HepG2 (cell line): Measurements from ENCODE around the gene PDE4D. TPM values are rescaled to one million over a fixed set of nuclear protein-coding genes. Genes with fewer than 3 reads are reported as not detected.

Source experiments
- ATAC-seq: fragments of 200-7000 bp; cut with Tn5 transposase; 3 replicates; pipeline ENCODE4 v1.9.1; 2020; ENCODE audit warnings: mild to moderate bottlenecking, moderate library complexity
- BruUV-seq: library from RNA; stranded (reverse); fragments of 400-500 nt; replicated peaks from 2 replicates; lab custom pipeline; 2021; lab: Mats Ljungman, UMichigan
- CTCF ChIA-PET: fragments of 300-600 bp; formaldehyde crosslinking; extraction: SDS; loops from one replicate; lab custom pipeline; 2021; ENCODE audit warnings: low total read pairs, inconsistent platforms, low intra/inter-chr PET ratio; lab: Yijun Ruan, JAX
- POLR2A ChIA-PET: fragments of 350-600 bp; sonication (Branson Sonifier 250); formaldehyde crosslinking; loops from one replicate; lab custom pipeline; 2020; ENCODE audit warnings: antibody characterized with exemption, inconsistent platforms; lab: Yijun Ruan, JAX
- DNase-seq: peaks from one replicate; pipeline ENCODE4 v3.0.0-alpha.2; 2015; ENCODE audit warnings: low spot score
- FAIRE-seq: peaks from 3 replicates; lab custom pipeline; 2011; peaks lifted over from hg19 to GRCh38; lab: Jason Lieb, UNC
- H2AFZ ChIP-seq: one replicate; pipeline ENCODE4 v1.6.1; 2011; ENCODE audit warnings: low read length, inconsistent platforms
- H3K27ac ChIP-seq: fragments of 300-600 bp; 3 replicates; pipeline ENCODE4 v1.8.0; 2011; ENCODE audit warnings: mixed run types, mild to moderate bottlenecking, mixed read lengths, low read length, inconsistent platforms; ENCODE audit not compliant: insufficient read depth; ENCODE audit errors: extremely low read length
- H3K27me3 ChIP-seq, 2 experiments: fragments of 200-600 bp in 1 of 2; 2 replicates in 1 of 2; 3 replicates in 1 of 2; pipeline versions ENCODE4 v1.6.0 to v1.8.0; 2011; ENCODE audit warnings: low read length in 2 of 2, mild to moderate bottlenecking in 2 of 2, moderate library complexity in 2 of 2, inconsistent platforms in 1 of 2; ENCODE audit not compliant: insufficient read depth in 2 of 2, control insufficient read depth in 1 of 2
- H3K36me3 ChIP-seq, 2 experiments: fragments of 200-600 bp in 1 of 2; replicated peaks in 1 of 2; 2 replicates in 1 of 2; 3 replicates in 1 of 2; pipeline versions ENCODE4 v1.5.1 to v1.8.0; 2011; ENCODE audit warnings: low read length in 2 of 2, inconsistent platforms in 1 of 2; ENCODE audit not compliant: insufficient read depth in 2 of 2, control insufficient read depth in 1 of 2
- H3K4me1 ChIP-seq: 2 replicates; pipeline ENCODE4 v1.5.1; 2012; ENCODE audit warnings: low read length, inconsistent platforms; ENCODE audit not compliant: insufficient read depth
- H3K4me2 ChIP-seq: 2 replicates; pipeline ENCODE4 v1.6.0; 2011; ENCODE audit warnings: low read depth, low read length, inconsistent platforms
- H3K4me3 ChIP-seq, 3 experiments: fragments of 200-600 bp in 1 of 3; sonication (generic), shearing (Covaris generic) in 1 of 3; replicated peaks in 1 of 3; 2 replicates each; pipeline ENCODE4 v1.5.1; 2011 to 2016; ENCODE audit warnings: low read length in 3 of 3, inconsistent platforms in 2 of 3, low read depth in 2 of 3, mild to moderate bottlenecking in 2 of 3, control low read depth in 1 of 3, mixed read lengths in 1 of 3; ENCODE audit not compliant: insufficient read depth in 1 of 3
- H3K79me2 ChIP-seq: one replicate; pipeline ENCODE4 v1.6.1; 2011; ENCODE audit warnings: low read length, inconsistent platforms; ENCODE audit not compliant: insufficient read depth
- H3K9ac ChIP-seq: 2 replicates; pipeline ENCODE4 v1.6.0; 2011; ENCODE audit warnings: mild to moderate bottlenecking, low read depth, low read length, inconsistent platforms; ENCODE audit not compliant: insufficient read depth
- H3K9me3 ChIP-seq: 2 replicates; pipeline ENCODE4 v1.5.1; 2012; ENCODE audit warnings: mild to moderate bottlenecking, low read length
- H4K20me1 ChIP-seq: 2 replicates; pipeline ENCODE4 v1.6.0; 2011; ENCODE audit warnings: inconsistent platforms, mild to moderate bottlenecking, low read length, moderate library complexity; ENCODE audit not compliant: insufficient read depth
- ELF3 ChIP-seq: IDR thresholded peaks from 2 replicates; pipeline ENCODE4 v1.6.1; 2016; ENCODE audit warnings: missing genetic modification reagents, missing compliant biosample characterization
- FOSL1 ChIP-seq: sonication (generic); formaldehyde crosslinking; IDR thresholded peaks from 2 replicates; pipeline ENCODE4 v1.9.0; 2021; ENCODE audit warnings: missing genetic modification reagents, borderline replicate concordance
- FOXO1 ChIP-seq: sonication (generic); formaldehyde crosslinking; IDR thresholded peaks from 2 replicates; pipeline ENCODE4 v1.4.0; 2020; ENCODE audit warnings: missing genetic modification reagents
- FOXP1 ChIP-seq, 2 experiments: fragments of 450-650 bp in 1 of 2; IDR thresholded peaks; 2 replicates each; pipeline ENCODE4 v1.6.1; 2017 to 2018; ENCODE audit warnings: antibody characterized with exemption in 1 of 2
- IRF2 ChIP-seq: IDR thresholded peaks from 2 replicates; pipeline ENCODE4 v1.6.1; 2018; ENCODE audit warnings: missing genetic modification reagents, missing compliant biosample characterization
- NCOA2 ChIP-seq: sonication (generic); formaldehyde crosslinking; IDR thresholded peaks from 2 replicates; pipeline ENCODE4 v1.8.0; 2022; ENCODE audit warnings: inconsistent platforms
- POGZ ChIP-seq: sonication (generic); formaldehyde crosslinking; IDR thresholded peaks from 2 replicates; pipeline ENCODE4 v1.4.0; 2020; ENCODE audit warnings: mild to moderate bottlenecking, missing genetic modification reagents
- RCOR2 ChIP-seq: IDR thresholded peaks from 2 replicates; pipeline ENCODE4 v1.6.1; 2016; ENCODE audit warnings: missing biosample characterization, missing genetic modification reagents
- SMAD3 ChIP-seq: sonication (generic); formaldehyde crosslinking; IDR thresholded peaks from 2 replicates; pipeline ENCODE4 v1.4.0; 2020; ENCODE audit warnings: missing genetic modification reagents
- TEAD3 ChIP-seq: optimal IDR thresholded peaks from 2 replicates; pipeline ENCODE3; 2016; ENCODE audit warnings: borderline replicate concordance
- TFAP4 ChIP-seq: sonication (generic); IDR thresholded peaks from 2 replicates; pipeline ENCODE4 v1.6.1; 2016; ENCODE audit warnings: low read depth, borderline replicate concordance
- TIGD3 ChIP-seq: sonication (generic); formaldehyde crosslinking; IDR thresholded peaks from 2 replicates; pipeline ENCODE4 v1.5.1; 2020; ENCODE audit warnings: mild to moderate bottlenecking, missing genetic modification reagents, borderline replicate concordance
- TOE1 ChIP-seq: sonication (generic); formaldehyde crosslinking; IDR thresholded peaks from 2 replicates; pipeline ENCODE4 v1.4.0; 2020; ENCODE audit warnings: mild to moderate bottlenecking, missing genetic modification reagents
- ZFY ChIP-seq: sonication (generic); formaldehyde crosslinking; IDR thresholded peaks from 2 replicates; pipeline ENCODE4 v1.4.0; 2020; ENCODE audit warnings: missing genetic modification reagents
- ZNF619 ChIP-seq: sonication (generic); formaldehyde crosslinking; IDR thresholded peaks from 2 replicates; pipeline ENCODE4 v1.4.0; 2020; ENCODE audit warnings: mild to moderate bottlenecking, missing genetic modification reagents
- ZNF644 ChIP-seq: IDR thresholded peaks from 2 replicates; pipeline ENCODE4 v1.6.1; 2016; ENCODE audit warnings: low read depth
- WGBS: methylation state at CpG from one replicate; pipeline ENCODE4 v1.1.6; 2017; ENCODE audit warnings: low lambda C conversion rate; 5-methylcytosine and 5-hydroxymethylcytosine counted together
- in situ Hi-C: cut with HindIII; loops from 2 replicates; pipeline ENCODE4 v1.10.0; 2017; ENCODE audit warnings: low pct_unique_long_range_greater_than_20kb; ENCODE audit not compliant: extremely low pct_ligation_motif_present
- intact Hi-C: fragments of 100-400 bp; cut with micrococcal nuclease; formaldehyde crosslinking; loops from one replicate; pipeline ENCODE4 v1.10.0; 2022; ENCODE audit not compliant: unreplicated experiment
- polyA plus RNA-seq, 8 experiments: library from polyadenylated mRNA; depleted of rRNA in 3 of 8; stranded (reverse) in 7 of 8; unstranded in 1 of 8; fragments of >200 nt; fragmentation: Illumina TruSeq in 4 of 8; extraction: Trizol in 4 of 8; gene quantifications; 2 replicates each; pipeline versions ENCODE4 v1.2.1 to v1.2.3, GENCODE V29; 2011 to 2016; ENCODE audit warnings: low read depth in 4 of 8, missing spikeins in 1 of 8, mixed read lengths in 1 of 8; ENCODE audit not compliant: insufficient read depth in 1 of 8
- total RNA-seq, 5 experiments: library from RNA; depleted of rRNA; stranded (reverse); fragments of >200 nt; fragmentation: Illumina TruSeq; extraction: Trizol; gene quantifications; 2 replicates each; pipeline ENCODE4 v1.2.3, GENCODE V29; 2016; ENCODE audit warnings: low read depth in 1 of 5
- TF ChIP-seq, protein P1 (sequence below): sonication (generic); formaldehyde crosslinking; IDR thresholded peaks from 2 replicates; pipeline ENCODE4 v1.4.0; 2020; ENCODE audit warnings: missing genetic modification reagents

Gene PDE4D
- total and polyA plus RNA-seq, 2 of the 13 experiments (the other 11 are each of a cell fraction or from before 2014, with no cell fraction given) = 7.0 to 12.2 TPM

GRCh38 chr5:59071755-59072549 is 821.6 kb downstream of the PDE4D start (continued):
- TF ChIP-seq ZNF619 (CRISPR knock-in tag) = no peak

DNA sequence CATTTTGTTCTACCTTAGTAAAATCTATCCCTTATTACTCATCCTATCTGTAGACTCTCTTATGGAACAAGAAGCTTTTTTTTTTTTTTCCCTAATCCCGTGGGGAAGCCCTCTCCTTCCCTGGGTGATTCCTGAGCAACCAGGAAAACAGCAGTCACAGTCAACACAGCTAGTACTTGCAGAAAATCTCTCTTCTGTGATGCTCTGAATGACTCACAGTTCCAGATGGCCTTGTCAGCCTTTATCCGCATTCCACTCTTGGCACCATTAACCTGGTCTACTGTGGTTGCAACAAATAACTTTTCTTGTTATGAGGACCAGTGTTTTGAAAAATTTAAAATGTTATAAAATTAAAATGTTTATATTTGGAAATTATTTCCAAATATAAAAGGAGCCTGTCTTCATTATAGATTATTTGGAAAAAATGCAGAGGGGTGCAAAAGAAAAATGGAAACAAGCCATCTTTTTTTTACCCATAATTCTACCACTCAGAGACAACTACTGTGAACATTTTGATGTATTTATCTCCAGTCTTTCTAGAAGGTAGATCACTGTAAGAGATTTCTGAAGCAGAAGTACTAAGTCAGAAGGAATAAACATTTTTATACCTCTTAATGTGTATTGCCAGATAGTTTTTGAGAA is 824.0 kb downstream of the PDE4D start:
- Histone ChIP-seq H3K79me2 (no peaks in the 10 kb centered on the region), H4K20me1 (no peaks in the 10 kb centered on the region), H3K4me1 (peaks cover 52% of the 10 kb centered on the region), H2AFZ (no peak overlapping the region), H3K9ac (no peak overlapping the region), H3K4me3 (no peak overlapping the region), H3K9me3 (no peaks in the 10 kb centered on the region), H3K27ac (peak overlapping the region; percentile 14), H3K27me3 (no peaks in the 10 kb centered on the region), H3K36me3 (no peaks in the 10 kb centered on the region), H3K4me2 (no peak overlapping the region)
- ATAC-seq (peak; percentile 78), FAIRE-seq (no peak), DNase-seq (peak; percentile 68)
- 46% methylated on average over 2 of the region's 2 CpGs for WGBS
- intact Hi-C loops (no loop called here), in situ Hi-C loops (no loop called here)
- POLR2A ChIA-PET = no interaction called here
- CTCF ChIA-PET = no interaction called here
- no TSS peak for BruUV-seq
- TF ChIP-seq FOXO1 (CRISPR knock-in tag) = peak; percentile 27; the same call in 1 of the 2 replicates
- peak; percentile 96 for TF ChIP-seq ELF3 (CRISPR knock-in tag)
- no peak for TF ChIP-seq TIGD3 (CRISPR knock-in tag)
- TF ChIP-seq POGZ (CRISPR knock-in tag) = peak; percentile 78
- no peak for TF ChIP-seq FOXP1 (IDR thresholded peaks at IDR 0.05)
- TF ChIP-seq FOXP1 (CRISPR knock-in tag; IDR thresholded peaks at IDR 0.05) = peak; percentile 31; the same call in 1 of the 2 replicates
- no peak for TF ChIP-seq TOE1
- TF ChIP-seq FOSL1 (CRISPR knock-in tag) = peak; percentile 69; the same call in 1 of the 2 replicates
- TF ChIP-seq IRF2 (CRISPR knock-in tag) = 0 out of 2 replicates have a peak, but pooled peaks have one; percentile 24
- TF ChIP-seq ZNF644 (CRISPR knock-in tag) = peak; percentile 93
- 0 out of 2 replicates have a peak, but pooled peaks have one; percentile 17 for TF ChIP-seq ZFY (CRISPR knock-in tag)
- TF ChIP-seq TEAD3 (CRISPR knock-in tag) = peak; percentile 92
- peak; percentile 35; the same call in 1 of the 2 replicates for TF ChIP-seq NCOA2 (CRISPR knock-in tag)
- peak; percentile 37; the same call in 1 of the 2 replicates for TF ChIP-seq TFAP4
- TF ChIP-seq, protein P1, sequence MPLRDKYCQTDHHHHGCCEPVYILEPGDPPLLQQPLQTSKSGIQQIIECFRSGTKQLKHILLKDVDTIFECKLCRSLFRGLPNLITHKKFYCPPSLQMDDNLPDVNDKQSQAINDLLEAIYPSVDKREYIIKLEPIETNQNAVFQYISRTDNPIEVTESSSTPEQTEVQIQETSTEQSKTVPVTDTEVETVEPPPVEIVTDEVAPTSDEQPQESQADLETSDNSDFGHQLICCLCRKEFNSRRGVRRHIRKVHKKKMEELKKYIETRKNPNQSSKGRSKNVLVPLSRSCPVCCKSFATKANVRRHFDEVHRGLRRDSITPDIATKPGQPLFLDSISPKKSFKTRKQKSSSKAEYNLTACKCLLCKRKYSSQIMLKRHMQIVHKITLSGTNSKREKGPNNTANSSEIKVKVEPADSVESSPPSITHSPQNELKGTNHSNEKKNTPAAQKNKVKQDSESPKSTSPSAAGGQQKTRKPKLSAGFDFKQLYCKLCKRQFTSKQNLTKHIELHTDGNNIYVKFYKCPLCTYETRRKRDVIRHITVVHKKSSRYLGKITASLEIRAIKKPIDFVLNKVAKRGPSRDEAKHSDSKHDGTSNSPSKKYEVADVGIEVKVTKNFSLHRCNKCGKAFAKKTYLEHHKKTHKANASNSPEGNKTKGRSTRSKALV (CRISPR knock-in tag) = 0 out of 2 replicates have a peak, but pooled peaks have one; percentile 43
- peak; percentile 50 for TF ChIP-seq RCOR2 (CRISPR knock-in tag)
- TF ChIP-seq SMAD3 = 0 out of 2 replicates have a peak, but pooled peaks have one; percentile 34
